GM19099 (cell line): Measurements from ENCODE around the gene TSPAN17.

ENCODE experiments used
- POLR2A ChIP-seq: IDR thresholded peaks from 3 replicates; pipeline ENCODE4 v1.6.1; 2011; ENCODE audit warnings: low read depth; ENCODE audit not compliant: insufficient read length; ENCODE audit errors: extremely low read depth

Gene TSPAN17

GRCh38 chr5:176673651-176674583 lies 26.6 kb downstream of the TSPAN17 start:
- no peak for TF ChIP-seq POLR2A

- no peak for TF ChIP-seq POLR2A
These were observed 27.5 kb downstream of the TSPAN17 start for GRCh38 chr5:176674799-176675198.

- no peak for TF ChIP-seq POLR2A
These were observed 28.5 kb downstream of the TSPAN17 start for GRCh38 chr5:176675676-176676360.

GRCh38 chr5:176676361-176676824 lies 29.1 kb downstream of the TSPAN17 start:
- no peak for TF ChIP-seq POLR2A

GRCh38 chr5:176677209-176677939 lies 30.1 kb downstream of the TSPAN17 start:
- TF ChIP-seq POLR2A: no peak

- no peak for TF ChIP-seq POLR2A
These were observed 31.3 kb downstream of the TSPAN17 start for GRCh38 chr5:176678584-176678983.

- TF ChIP-seq POLR2A: no peak
These were observed 32.3 kb downstream of the TSPAN17 start for GRCh38 chr5:176679365-176680225.

GRCh38 chr5:176680226-176680563 lies 32.9 kb downstream of the TSPAN17 start:
- no peak for TF ChIP-seq POLR2A

GRCh38 chr5:176682016-176682531 lies 34.8 kb downstream of the TSPAN17 start:
- no peak for TF ChIP-seq POLR2A

- TF ChIP-seq POLR2A: no peak
These were observed 37.7 kb downstream of the TSPAN17 start for GRCh38 chr5:176685010-176685409.

GRCh38 chr5:176687247-176687646 lies 40.0 kb downstream of the TSPAN17 start:
- TF ChIP-seq POLR2A: no peak

GRCh38 chr5:176687881-176688280 lies 40.6 kb downstream of the TSPAN17 start:
- TF ChIP-seq POLR2A: no peak

GRCh38 chr5:176690911-176691310 lies 43.6 kb downstream of the TSPAN17 start:
- TF ChIP-seq POLR2A: no peak

- no peak for TF ChIP-seq POLR2A
These were observed 44.2 kb downstream of the TSPAN17 start for GRCh38 chr5:176691524-176691923.

- no peak for TF ChIP-seq POLR2A
These were observed 45.0 kb downstream of the TSPAN17 start for GRCh38 chr5:176692326-176692725.
